A549 (cell line): ENCODE results near the gene BPIFB4. TPM values are rescaled to one million over a fixed set of nuclear protein-coding genes. Genes with fewer than 3 reads are reported as not detected.

Source experiments
- ATAC-seq, 2 experiments: fragments of 200-7000 bp in 1 of 2; fragments of >200 bp in 1 of 2; cut with Nextera tagmentation in 1 of 2; cut with Tn5 transposase in 1 of 2; 3 replicates each; pipeline versions ENCODE4 v1.8.0 to v1.9.1; 2018 to 2020; ENCODE audit warnings: mild to moderate bottlenecking in 1 of 2, moderate library complexity in 1 of 2
- CTCF ChIA-PET: fragments of 300-600 bp; sonication (Branson Sonifier 250); formaldehyde crosslinking; extraction: SDS; loops from one replicate; lab custom pipeline; 2021; ENCODE audit warnings: antibody characterized with exemption, inconsistent platforms; lab: Yijun Ruan, JAX
- POLR2A ChIA-PET: fragments of 350-600 bp; formaldehyde crosslinking; extraction: SDS; loops from one replicate; lab custom pipeline; 2021; ENCODE audit warnings: antibody characterized with exemption, inconsistent platforms; lab: Yijun Ruan, JAX
- DNase-seq, 2 experiments: peaks; one replicate each; pipeline versions ENCODE4 v3.0.0 to v3.0.0-alpha.2; 2011 to 2016; ENCODE audit warnings: low read depth in 1 of 2, low spot score in 1 of 2
- FAIRE-seq: peaks from 2 replicates; lab custom pipeline; 2011; peaks lifted over from hg19 to GRCh38; lab: Jason Lieb, UNC
- H3K27ac ChIP-seq, 2 experiments: fragments of >200 bp; sonication (Bioruptor Twin); formaldehyde crosslinking; 3 replicates each; pipeline ENCODE4 v1.5.1; 2016 to 2017
- H3K4me1 ChIP-seq: fragments of >200 bp; sonication (Bioruptor Twin); formaldehyde crosslinking; 3 replicates; pipeline ENCODE4 v1.6.1; 2016
- H3K4me2 ChIP-seq: fragments of >200 bp; sonication (Bioruptor Twin); formaldehyde crosslinking; 3 replicates; pipeline ENCODE4 v1.6.1; 2016
- H3K4me3 ChIP-seq: fragments of >200 bp; sonication (Bioruptor Twin); formaldehyde crosslinking; 3 replicates; pipeline ENCODE4 v1.5.1; 2016
- H3K9me3 ChIP-seq: fragments of >200 bp; sonication (Bioruptor Twin); formaldehyde crosslinking; 3 replicates; pipeline ENCODE4 v1.6.1; 2016
- ATOH8 ChIP-seq: fragments of 250-450 bp; sonication (Bioruptor Pico); IDR thresholded peaks from 2 replicates; pipeline ENCODE4 v1.5.0; 2020; ENCODE audit warnings: low read depth, mild to moderate bottlenecking, moderate library complexity
- BHLHE40 ChIP-seq: IDR thresholded peaks from 2 replicates; pipeline ENCODE4 v1.6.1; 2012; ENCODE audit warnings: low read depth, low read length, inconsistent platforms
- CHD2 ChIP-seq: fragments of 150-350 bp; IDR thresholded peaks from 2 replicates; pipeline ENCODE4 v1.6.1; 2014; ENCODE audit warnings: low read length; ENCODE audit not compliant: partially characterized antibody
- CTCF ChIP-seq: fragments of >200 bp; sonication (Bioruptor Twin); formaldehyde crosslinking; IDR thresholded peaks from 3 replicates; pipeline ENCODE4 v1.5.1; 2016
- E2F6 ChIP-seq: IDR thresholded peaks from 2 replicates; pipeline ENCODE4 v1.6.1; 2012; ENCODE audit warnings: low read depth, borderline replicate concordance
- EHF ChIP-seq: fragments of 250-450 bp; sonication (Bioruptor Pico); IDR thresholded peaks from 2 replicates; pipeline ENCODE4 v1.5.0; 2020; ENCODE audit warnings: mild to moderate bottlenecking
- ESRRA ChIP-seq: fragments of 150-350 bp; IDR thresholded peaks from 2 replicates; pipeline ENCODE4 v1.6.1; 2014; ENCODE audit warnings: mild to moderate bottlenecking, low read length, borderline replicate concordance
- HMGXB4 ChIP-seq: fragments of 250-450 bp; sonication (Bioruptor Pico); IDR thresholded peaks from 2 replicates; pipeline ENCODE4 v1.5.0; 2021; ENCODE audit warnings: mild to moderate bottlenecking, moderate library complexity, borderline replicate concordance
- JUNB ChIP-seq: fragments of >200 bp; sonication (Bioruptor Twin); formaldehyde crosslinking; IDR thresholded peaks from 2 replicates; pipeline ENCODE4 v1.6.1; 2016
- KDM5A ChIP-seq: fragments of 200-600 bp; sonication (generic); IDR thresholded peaks from 2 replicates; pipeline ENCODE4 v1.6.1; 2016; ENCODE audit warnings: antibody characterized with exemption, mild to moderate bottlenecking
- MAFK ChIP-seq: fragments of 450-650 bp; IDR thresholded peaks from 2 replicates; pipeline ENCODE4 v1.6.1; 2014; ENCODE audit not compliant: partially characterized antibody
- MYC ChIP-seq: IDR thresholded peaks from 2 replicates; pipeline ENCODE4 v1.6.1; 2012; ENCODE audit warnings: mild to moderate bottlenecking, inconsistent platforms, low read length, improper control_type of control experiment, borderline replicate concordance
- NFE2L2 ChIP-seq: fragments of 150-350 bp; conservative IDR thresholded peaks from 2 replicates; pipeline ENCODE4 v1.6.1; 2014; ENCODE audit warnings: low read length
- NPAS2 ChIP-seq: fragments of 250-450 bp; sonication (Bioruptor Pico); IDR thresholded peaks from 2 replicates; pipeline ENCODE4 v1.8.0; 2022; ENCODE audit warnings: mild to moderate bottlenecking, moderate library complexity, borderline replicate concordance
- PBX3 ChIP-seq: IDR thresholded peaks from 2 replicates; pipeline ENCODE4 v1.6.1; 2012
- RCOR1 ChIP-seq: fragments of 150-350 bp; IDR thresholded peaks from 2 replicates; pipeline ENCODE4 v1.6.1; 2014; ENCODE audit warnings: antibody characterized with exemption, low read length, low read depth
- REST ChIP-seq: fragments of 200-600 bp; sonication (generic); IDR thresholded peaks from 2 replicates; pipeline ENCODE4 v1.6.1; 2016; ENCODE audit warnings: antibody characterized with exemption, mild to moderate bottlenecking, moderate library complexity
- RFX5 ChIP-seq: fragments of 450-650 bp; IDR thresholded peaks from 2 replicates; pipeline ENCODE4 v1.7.1; 2014; ENCODE audit warnings: antibody characterized with exemption, mild to moderate bottlenecking, moderate library complexity
- RNF2 ChIP-seq: fragments of 200-600 bp; sonication (generic); IDR thresholded peaks from 2 replicates; pipeline ENCODE4 v1.6.1; 2016; ENCODE audit warnings: low read depth, mild to moderate bottlenecking, antibody characterized with exemption, moderate library complexity, borderline replicate concordance
- SMC3 ChIP-seq: fragments of >200 bp; sonication (Bioruptor Twin); formaldehyde crosslinking; IDR thresholded peaks from 3 replicates; pipeline ENCODE4 v1.6.1; 2018; ENCODE audit warnings: inconsistent platforms
- TP53 ChIP-seq: fragments of 250-450 bp; sonication (Bioruptor Pico); IDR thresholded peaks from 2 replicates; pipeline ENCODE4 v1.5.0; 2021; ENCODE audit warnings: mild to moderate bottlenecking, moderate library complexity
- ZNF302 ChIP-seq: fragments of 250-450 bp; sonication (Bioruptor Pico); IDR thresholded peaks from 2 replicates; pipeline ENCODE4 v1.9.0; 2021; ENCODE audit warnings: inconsistent platforms, mild to moderate bottlenecking, moderate library complexity
- ZSCAN20 ChIP-seq: fragments of 250-450 bp; sonication (Bioruptor Pico); IDR thresholded peaks from 2 replicates; pipeline ENCODE4 v1.8.0; 2022; ENCODE audit warnings: mild to moderate bottlenecking, moderate library complexity
- WGBS: methylation state at CpG from one replicate; pipeline ENCODE4 v1.1.6; 2017; ENCODE audit errors: missing lambda C conversion rate; 5-methylcytosine and 5-hydroxymethylcytosine counted together
- polyA plus RNA-seq, 4 experiments: library from polyadenylated mRNA; depleted of rRNA in 3 of 4; stranded (reverse); fragments of >200 nt; fragmentation: RNase III in 1 of 4; extraction: RNeasy Plus Mini Kit Qiagen cat#74134 plus additional on column Dnase treatment in 1 of 4; gene quantifications; 2 replicates in 3 of 4; 3 replicates in 1 of 4; pipeline ENCODE4 v1.2.3, GENCODE V29; 2011 to 2017

The BPIFB4 gene
- polyA plus RNA-seq, 2 of the 4 experiments (the other 2 are of a cell fraction) = not detected

- TF ChIP-seq SMC3 = no peak
- TF ChIP-seq TP53 (CRISPR knock-in tag) = no peak
- no peak for TF ChIP-seq HMGXB4 (CRISPR knock-in tag)
- no peak for TF ChIP-seq ZNF302 (CRISPR knock-in tag)
- TF ChIP-seq ESRRA = no peak
Observed at GRCh38 chr20:33092361-33092760, 12.9 kb downstream of the BPIFB4 start (continued).

GRCh38 chr20:33093074-33093473, 13.6 kb downstream of the BPIFB4 start:
- Histone ChIP-seq H3K27ac (no peak overlapping the region), H3K9me3 (no peaks in the 10 kb centered on the region), H3K4me3 (no peak overlapping the region), H3K4me2 (no peak overlapping the region), H3K4me1 (no peaks in the 10 kb centered on the region)
- ChIA-PET CTCF (no interaction called here), POLR2A (no interaction called here)
- WGBS = 8% methylated on average over 1 of the region's 1 CpG
- DNase-seq (no peak), ATAC-seq (no peak), FAIRE-seq (no peak)
- TF ChIP-seq NPAS2 (CRISPR knock-in tag) (no peak), SMC3 (no peak), MYC (no peak), PBX3 (no peak), RNF2 (no peak), ZSCAN20 (no peak), NFE2L2 (no peak), RCOR1 (no peak), CHD2 (no peak), JUNB (no peak), KDM5A (no peak), ATOH8 (CRISPR knock-in tag) (no peak), MAFK (no peak), RFX5 (no peak), REST (no peak), EHF (CRISPR knock-in tag) (no peak), E2F6 (no peak), ZNF302 (CRISPR knock-in tag) (no peak), BHLHE40 (no peak), CTCF (no peak)
